GM23338 (cell line): Measurements from ENCODE around the gene MSN.

Source experiments
- CREB1 ChIP-seq: fragments of 250-450 bp; sonication (Bioruptor Pico); IDR thresholded peaks from 2 replicates; pipeline ENCODE4 v1.5.0; 2020; ENCODE audit warnings: low read depth, mild to moderate bottlenecking, moderate library complexity
- CTCF ChIP-seq, 2 experiments: fragments of 200-600 bp in 1 of 2; sonication (generic) in 1 of 2; conservative IDR thresholded peaks; 2 replicates each; pipeline versions ENCODE4 v1.5.1 to v1.6.1; 2016 to 2017; ENCODE audit warnings: antibody characterized with exemption in 2 of 2, low read depth in 2 of 2, mild to moderate bottlenecking in 2 of 2, moderate library complexity in 1 of 2
- ETS1 ChIP-seq: IDR thresholded peaks from 2 replicates; pipeline ENCODE4 v1.6.1; 2016; ENCODE audit warnings: antibody characterized with exemption
- EZH2 ChIP-seq: fragments of 200-600 bp; sonication (generic); IDR thresholded peaks from one replicate; pipeline ENCODE4 v1.8.0; 2017; ENCODE audit warnings: antibody characterized with exemption, mild to moderate bottlenecking, low read depth; ENCODE audit not compliant: unreplicated experiment
- EZH2phosphoT487 ChIP-seq: fragments of 200-600 bp; sonication (generic); IDR thresholded peaks from one replicate; pipeline ENCODE4 v1.8.1; 2018; ENCODE audit warnings: antibody characterized with exemption; ENCODE audit not compliant: unreplicated experiment
- JUNB ChIP-seq: IDR thresholded peaks from one replicate; pipeline ENCODE4 v1.6.1; 2016; ENCODE audit warnings: antibody characterized with exemption; ENCODE audit not compliant: unreplicated experiment
- NANOG ChIP-seq: IDR thresholded peaks from 2 replicates; pipeline ENCODE4 v1.6.1; 2016; ENCODE audit warnings: antibody characterized with exemption, borderline replicate concordance
- POLR2AphosphoS5 ChIP-seq: IDR thresholded peaks from 2 replicates; pipeline ENCODE4 v1.6.1; 2016; ENCODE audit warnings: antibody characterized with exemption, low read depth
- REST ChIP-seq: IDR thresholded peaks from one replicate; pipeline ENCODE4 v1.6.1; 2018; ENCODE audit warnings: antibody characterized with exemption; ENCODE audit not compliant: unreplicated experiment
- STAT1 ChIP-seq: IDR thresholded peaks from one replicate; pipeline ENCODE4 v1.6.1; 2016; ENCODE audit warnings: antibody characterized with exemption; ENCODE audit not compliant: unreplicated experiment
- ZNF114 ChIP-seq: fragments of 250-450 bp; sonication (Bioruptor Pico); IDR thresholded peaks from 2 replicates; pipeline ENCODE4 v1.5.0; 2020; ENCODE audit warnings: mild to moderate bottlenecking, moderate library complexity
- ZNF331 ChIP-seq: fragments of 250-450 bp; sonication (Bioruptor Pico); IDR thresholded peaks from 2 replicates; pipeline ENCODE4 v1.5.0; 2020; ENCODE audit warnings: low read depth, mild to moderate bottlenecking, moderate library complexity
- ZNF462 ChIP-seq: fragments of 250-450 bp; sonication (Bioruptor Pico); IDR thresholded peaks from 2 replicates; pipeline ENCODE4 v1.5.0; 2020; ENCODE audit warnings: mild to moderate bottlenecking, moderate library complexity

- TF ChIP-seq CTCF (conservative IDR thresholded peaks at IDR 0.05; ENCODE audit: low read depth in 2 of 2) (no peak), POLR2AphosphoS5 (no peak), EZH2 (no peak), REST (no peak), EZH2phosphoT487 (no peak), JUNB (no peak), ZNF462 (CRISPR knock-in tag) (no peak), ZNF114 (CRISPR knock-in tag) (no peak), ETS1 (no peak), STAT1 (no peak), CREB1 (no peak), NANOG (no peak), ZNF331 (CRISPR knock-in tag) (no peak)
Observed at GRCh38 chrX:65652098-65652497, 15.4 kb upstream of the MSN start.
